ENCODE data around the gene MPHOSPH10.
"Not testable (repeated sequence)": the region's sequence is repeated elsewhere in the genome, so short reads cannot be mapped to it uniquely, and the experiment has no call there.

Gene MPHOSPH10

DNA sequence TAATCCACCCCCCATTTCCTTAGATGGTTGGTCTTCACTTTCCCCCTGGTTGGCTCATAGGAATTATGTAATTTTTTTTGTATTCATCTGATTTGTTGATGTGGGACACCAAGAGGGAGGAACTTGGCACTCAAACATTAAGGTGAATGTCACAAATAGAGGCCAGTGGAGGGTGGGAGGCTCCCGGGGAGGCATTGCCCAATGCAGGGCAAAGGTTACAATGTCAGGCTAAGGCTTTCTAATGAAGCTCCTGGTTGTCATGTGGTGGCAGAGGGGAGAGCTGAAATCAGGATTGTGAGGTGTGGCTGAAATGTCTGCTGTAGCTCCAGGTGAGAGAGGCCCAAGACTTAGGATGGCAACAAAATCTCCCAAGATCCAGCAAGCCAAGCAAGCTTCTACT lies 42.7 kb downstream of the MPHOSPH10 start:
- DNase-seq (ENCODE audit: low read depth in 2 of 2) = no peak

DNA sequence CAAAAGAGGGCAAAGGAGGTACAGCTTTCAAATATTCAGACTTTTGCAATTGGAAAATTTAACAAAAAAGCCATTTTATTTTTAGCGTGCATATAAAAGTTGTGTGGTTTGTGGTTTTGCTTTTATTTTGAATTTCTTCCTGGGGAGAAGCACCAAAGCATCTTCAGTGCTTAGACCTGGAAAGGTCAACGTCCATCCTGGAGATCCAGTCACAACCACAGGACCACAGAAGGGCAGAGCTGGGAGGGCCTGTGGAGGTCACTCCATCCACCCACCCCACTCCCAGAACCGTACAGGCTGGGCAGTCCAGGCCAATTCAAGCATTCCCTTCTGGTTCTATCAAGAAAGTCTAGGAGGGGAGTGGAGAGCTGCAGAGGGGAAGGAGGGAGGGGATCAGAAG lies 43.8 kb downstream of the MPHOSPH10 start:
- DNase-seq (ENCODE audit: low read depth in 2 of 2) = no peak

DNA sequence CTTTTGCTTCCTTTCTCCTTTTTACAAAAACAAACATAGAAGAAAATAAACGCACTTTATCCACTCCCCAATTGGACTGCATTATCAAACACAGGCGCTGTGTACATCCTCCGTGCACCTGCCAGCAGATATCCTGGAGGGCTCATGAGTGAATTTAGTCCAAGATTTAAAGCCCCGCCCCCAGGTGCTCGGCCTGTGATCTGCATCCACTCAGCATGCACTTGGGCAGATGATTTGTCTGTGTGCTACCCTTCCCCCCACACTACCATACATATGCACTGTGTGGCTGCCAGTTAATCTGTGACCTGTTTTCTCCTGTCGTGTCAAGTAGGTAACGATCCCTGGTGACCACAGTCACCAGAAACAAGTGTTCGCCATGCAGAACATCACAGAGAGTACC lies 48.4 kb downstream of the MPHOSPH10 start:
- not testable (repeated sequence) for DNase-seq (ENCODE audit: low read depth in 2 of 2)

DNA sequence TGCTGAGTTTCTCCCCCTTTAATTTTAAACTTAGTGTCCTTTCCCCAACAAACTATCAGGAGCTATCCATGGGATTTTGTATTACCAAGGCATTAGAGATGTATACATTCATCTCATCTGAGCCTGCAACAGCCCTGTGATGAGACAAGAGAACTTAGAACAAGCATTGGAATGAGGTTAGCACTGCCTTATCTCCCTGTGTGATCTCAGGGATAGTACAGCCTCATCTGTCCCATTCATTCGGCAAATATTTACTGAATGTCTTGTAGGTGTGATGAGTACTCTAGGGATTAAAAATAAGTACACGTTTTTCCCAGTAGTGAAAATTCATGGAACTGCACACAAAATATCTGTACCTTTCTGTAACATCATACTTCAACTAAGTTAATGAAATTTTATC lies 50.9 kb downstream of the MPHOSPH10 start:
- no peak for DNase-seq (ENCODE audit: low read depth in 2 of 2)

DNA sequence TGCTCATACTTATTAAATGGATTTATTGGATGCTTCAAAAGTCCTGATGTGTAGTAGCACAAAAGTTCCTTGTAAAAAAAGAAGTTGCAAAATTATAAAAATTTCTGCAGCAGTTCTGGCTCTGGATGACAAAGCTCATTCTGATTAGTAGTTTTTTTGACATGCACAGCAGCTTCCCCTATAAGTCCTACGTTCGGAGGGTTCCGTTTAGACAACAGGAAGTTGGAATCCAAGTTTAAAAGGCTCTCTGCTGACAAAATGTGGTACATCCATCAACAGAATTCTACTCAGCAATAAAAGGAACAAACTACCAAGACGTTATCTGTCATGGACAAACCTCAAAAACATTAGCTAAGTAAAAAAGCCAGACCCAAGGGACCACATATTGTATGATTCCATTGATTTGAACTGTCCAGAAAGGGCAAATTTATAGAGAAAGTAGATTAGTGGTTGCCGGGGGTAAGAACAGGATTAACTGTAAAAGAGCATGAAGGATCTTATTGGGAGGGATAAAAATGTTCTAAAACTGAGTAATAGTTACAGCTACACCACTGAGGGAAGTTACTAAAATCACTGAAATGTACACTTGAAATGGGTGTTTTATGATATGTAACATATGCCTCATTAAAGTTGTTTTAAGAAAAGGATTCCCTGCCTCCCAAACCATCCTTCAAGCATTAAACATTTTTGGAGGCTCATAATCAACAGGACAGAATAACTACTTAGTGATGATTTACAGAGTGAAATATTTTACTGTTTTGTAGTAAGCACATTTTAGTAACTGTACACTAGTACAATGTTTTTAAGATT lies 53.1 kb downstream of the MPHOSPH10 start:
- DNase-seq (ENCODE audit: low read depth in 2 of 2) = not testable (repeated sequence)

DNA sequence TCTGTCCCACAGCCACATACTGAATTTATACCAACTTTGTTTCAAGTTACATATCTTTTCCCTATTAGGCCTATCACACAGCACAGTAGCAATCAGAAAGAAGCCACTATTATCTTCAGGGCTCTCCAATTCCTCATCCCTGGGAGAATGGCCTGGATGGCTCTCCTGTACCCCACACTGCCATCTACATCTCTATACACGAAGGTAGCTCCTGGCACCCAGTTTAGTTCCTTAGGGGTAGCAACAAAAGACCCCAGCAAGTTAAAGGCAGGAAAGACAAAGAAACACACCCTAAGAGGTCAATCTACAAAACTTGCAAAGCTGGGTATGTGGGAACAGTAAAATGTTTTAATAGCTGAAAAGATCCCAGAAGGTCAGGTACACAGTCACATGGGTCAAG lies 56.5 kb downstream of the MPHOSPH10 start:
- no peak for DNase-seq (ENCODE audit: low read depth in 2 of 2)

DNA sequence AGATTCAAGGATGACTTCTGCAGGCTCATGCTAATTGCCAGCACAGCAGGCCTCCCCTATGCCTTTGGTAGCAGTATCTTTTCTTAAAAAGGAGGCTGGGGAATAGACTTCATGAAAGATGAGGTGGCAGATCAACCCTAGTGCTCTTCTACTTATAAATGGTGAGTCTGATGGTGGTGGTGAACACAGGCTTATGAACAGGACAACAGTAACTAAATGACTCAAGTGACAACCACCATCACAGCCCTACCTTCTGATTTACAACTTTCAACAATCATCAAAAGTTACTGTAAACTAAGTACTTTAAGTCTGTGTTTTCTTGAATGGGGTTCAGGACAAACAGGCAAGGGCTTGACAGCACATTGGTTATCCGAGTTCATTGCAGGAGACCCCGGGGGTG lies 57.2 kb downstream of the MPHOSPH10 start:
- no peak for DNase-seq (ENCODE audit: low read depth in 2 of 2)

DNA sequence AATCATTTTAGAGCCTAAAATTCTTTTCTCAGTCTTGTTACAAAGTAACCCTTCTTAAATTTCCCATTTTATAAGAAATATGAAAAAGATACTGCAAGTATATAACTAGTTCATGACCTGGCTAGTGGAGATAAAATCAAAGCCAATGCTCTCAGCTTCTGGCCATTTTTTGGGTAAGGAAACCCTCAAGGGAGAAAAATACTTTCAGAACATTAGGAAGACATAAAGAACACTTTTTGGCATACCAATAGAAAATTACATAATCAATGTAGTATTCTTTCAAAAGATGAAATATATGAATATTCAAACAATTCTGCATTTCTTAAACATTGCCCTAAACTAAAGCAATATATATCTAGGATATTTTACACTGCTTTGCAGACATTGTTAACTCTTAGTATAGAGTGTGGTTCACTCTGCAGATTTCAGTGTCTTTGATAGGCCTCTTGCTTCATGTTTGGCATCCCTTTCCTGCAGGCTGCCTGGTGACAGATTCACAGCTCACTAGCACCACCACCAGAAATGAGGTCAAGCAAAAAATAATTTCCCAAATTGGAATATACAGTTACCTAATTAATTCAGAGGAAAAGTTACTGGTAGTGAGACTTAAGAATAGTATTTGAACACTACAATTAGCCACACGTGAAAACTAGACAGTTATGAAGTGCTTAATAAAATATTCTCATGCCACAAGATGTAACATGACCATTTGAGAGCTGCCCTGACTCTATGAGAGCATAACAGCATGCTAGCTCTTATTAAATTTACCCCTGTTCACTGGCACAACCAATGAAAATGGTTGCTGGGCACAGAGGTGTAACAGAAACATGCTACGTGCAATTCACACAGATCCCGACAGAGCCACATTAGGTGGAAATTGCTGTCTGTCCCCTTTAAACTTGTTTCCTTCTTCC lies 60.5 kb downstream of the MPHOSPH10 start:
- no peak for DNase-seq (ENCODE audit: low read depth in 2 of 2)

DNA sequence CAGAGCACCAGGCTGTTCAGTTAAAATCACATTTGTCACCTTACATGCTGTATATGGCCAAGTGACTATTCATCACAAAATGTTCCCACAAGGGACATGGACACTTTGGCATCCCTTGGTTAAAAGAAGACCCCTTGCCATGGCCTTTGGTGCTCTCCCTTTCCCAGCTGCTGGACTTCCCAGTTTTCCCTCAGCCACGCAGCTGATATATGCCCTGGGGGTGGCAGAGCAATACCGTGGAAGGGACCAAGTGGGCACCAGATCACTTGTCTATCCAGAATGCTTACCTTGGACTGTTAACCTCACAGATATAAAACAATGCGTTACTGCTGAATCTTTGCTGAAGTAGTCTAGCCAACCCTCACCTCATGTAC lies 61.1 kb downstream of the MPHOSPH10 start:
- no peak for DNase-seq (ENCODE audit: low read depth in 2 of 2)

All from activated CD4-positive, alpha-beta T cell treated with anti-CD3 and anti-CD28 coated beads for 24 hours (primary cell).